Subcutaneous abdominal adipose tissue (tissue), 5 donors: ENCODE data around the gene NF2.

Source experiments
- H3K27ac ChIP-seq: one replicate; pipeline ENCODE4 v1.7.0; 2013; ENCODE audit warnings: low read depth, mild to moderate bottlenecking, inconsistent platforms, low read length, moderate library complexity
- H3K27me3 ChIP-seq, 5 donors: one replicate each; pipeline ENCODE4 v1.7.0; 2013; ENCODE audit warnings: low read length in 5 of 5, inconsistent platforms in 1 of 5; ENCODE audit not compliant: control insufficient read depth in 5 of 5, insufficient read depth in 4 of 5
- H3K36me3 ChIP-seq, 5 donors: one replicate each; pipeline ENCODE4 v1.7.0; 2013; ENCODE audit warnings: low read length in 5 of 5; ENCODE audit not compliant: control insufficient read depth in 5 of 5, insufficient read depth in 5 of 5
- H3K4me1 ChIP-seq, 5 donors: one replicate each; pipeline ENCODE4 v1.7.0; 2013; ENCODE audit warnings: low read length in 5 of 5, mild to moderate bottlenecking in 3 of 5, moderate library complexity in 1 of 5; ENCODE audit not compliant: control insufficient read depth in 5 of 5, insufficient read depth in 5 of 5
- H3K4me3 ChIP-seq, 5 donors: one replicate each; pipeline ENCODE4 v1.7.0; 2013; ENCODE audit warnings: low read length in 5 of 5, low read depth in 1 of 5
- H3K9ac ChIP-seq, 5 donors: one replicate each; pipeline ENCODE4 v1.7.0; 2013; ENCODE audit warnings: low read length in 5 of 5, mild to moderate bottlenecking in 4 of 5, moderate library complexity in 3 of 5
- H3K9me3 ChIP-seq, 5 donors: one replicate each; pipeline ENCODE4 v1.7.0; 2013; ENCODE audit warnings: low read length in 5 of 5; ENCODE audit not compliant: control insufficient read depth in 5 of 5
- donor health status: healthy.
- donor health status: healthy.
- donor health status: healthy.
- donor health status: healthy.
- donor health status: healthy.

The NF2 gene

DNA sequence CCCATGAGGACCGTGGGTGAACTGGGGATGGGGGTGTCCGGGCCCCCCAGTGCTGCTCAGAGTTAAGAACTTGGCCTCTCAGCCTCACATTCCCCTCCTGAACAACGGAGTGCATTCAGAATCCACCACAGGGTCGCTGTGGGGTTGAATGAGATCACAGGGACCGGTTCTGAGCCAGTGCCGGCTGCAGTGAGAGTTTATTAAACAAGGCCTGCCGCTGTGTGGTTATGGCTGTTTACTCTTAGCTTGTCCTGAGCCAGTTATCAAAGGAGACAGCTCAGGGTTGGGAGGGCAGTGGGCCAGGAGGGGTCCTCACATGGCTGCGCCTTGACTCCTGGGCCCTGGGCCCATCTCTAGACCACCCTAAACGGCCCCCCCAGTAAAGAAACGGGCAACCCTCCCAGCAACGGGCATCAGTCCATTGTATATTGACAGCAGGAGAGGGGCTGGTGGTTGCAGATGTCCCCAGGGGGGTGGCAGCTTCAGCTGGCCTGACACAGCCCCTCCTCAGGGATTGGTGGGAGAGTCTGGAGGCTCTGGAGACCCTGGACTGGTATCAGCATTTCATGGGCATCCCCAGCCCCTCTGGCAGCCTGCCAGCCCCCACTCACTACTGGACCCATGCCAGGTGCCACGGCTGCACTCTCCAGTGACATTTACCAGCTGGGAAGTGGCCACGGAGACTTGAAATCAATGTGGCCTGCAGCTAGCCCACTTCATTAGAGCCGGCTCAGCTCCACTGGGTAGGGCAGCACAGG, 101.3 kb downstream of the NF2 start:
- Histone ChIP-seq H3K9me3 (no peaks in the 10 kb centered on the region), H3K4me3 (no peak overlapping the region), H3K27ac (no peak overlapping the region), H3K27me3 (peaks cover 16 to 61% (median 36%) of the 10 kb centered on the region in 5 donors), H3K36me3 (no peaks in the 10 kb centered on the region), H3K4me1 (peaks cover 0 to 35% (median 24%) of the 10 kb centered on the region in 5 donors), H3K9ac (no peak overlapping the region)

DNA sequence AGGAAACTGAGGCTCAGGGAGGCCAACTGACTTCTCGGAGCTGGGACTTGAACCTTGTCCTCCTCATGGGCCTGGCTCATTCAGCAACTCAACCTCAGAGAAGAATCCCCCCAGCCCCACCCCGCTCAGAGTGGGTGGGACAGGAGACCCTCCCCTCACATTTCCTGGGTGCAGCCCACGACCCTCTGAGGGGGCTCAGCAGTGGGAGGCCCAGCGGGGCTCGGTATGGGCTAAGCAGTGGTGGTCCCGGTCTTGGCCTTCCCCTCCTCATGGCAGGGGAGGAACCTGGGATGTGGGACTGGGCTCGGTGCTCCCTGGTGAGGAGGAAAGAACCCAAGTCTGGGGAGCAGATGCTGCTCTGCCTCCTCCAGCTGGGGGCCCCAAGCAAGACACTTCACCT, 102.2 kb downstream of the NF2 start:
- Histone ChIP-seq H3K9ac (no peak overlapping the region), H3K27ac (no peak overlapping the region), H3K4me3 (no peak overlapping the region), H3K4me1 (peaks cover 0 to 33% (median 22%) of the 10 kb centered on the region in 5 donors), H3K9me3 (no peaks in the 10 kb centered on the region), H3K36me3 (no peaks in the 10 kb centered on the region), H3K27me3 (peaks cover 13 to 64% (median 44%) of the 10 kb centered on the region in 5 donors)

GRCh38 chr22:29706486-29706885, 103.1 kb downstream of the NF2 start:
- Histone ChIP-seq H3K36me3 (no peaks in the 10 kb centered on the region), H3K9ac (no peak overlapping the region), H3K27me3 (peaks cover 12 to 62% (median 35%) of the 10 kb centered on the region in 5 donors), H3K4me3 (no peak overlapping the region), H3K9me3 (no peaks in the 10 kb centered on the region), H3K27ac (no peak overlapping the region), H3K4me1 (peaks cover 0 to 29% (median 17%) of the 10 kb centered on the region in 5 donors)

GRCh38 chr22:29707010-29707409, 103.6 kb downstream of the NF2 start:
- Histone ChIP-seq H3K27me3 (peaks cover 12 to 57% (median 35%) of the 10 kb centered on the region in 5 donors), H3K27ac (no peak overlapping the region), H3K9ac (no peak overlapping the region), H3K9me3 (no peaks in the 10 kb centered on the region), H3K4me1 (peaks cover 0 to 25% (median 14%) of the 10 kb centered on the region in 5 donors), H3K36me3 (no peaks in the 10 kb centered on the region), H3K4me3 (no peak overlapping the region)

GRCh38 chr22:29707471-29707870, 104.0 kb downstream of the NF2 start:
- Histone ChIP-seq H3K27ac (no peak overlapping the region), H3K4me3 (no peak overlapping the region), H3K36me3 (no peaks in the 10 kb centered on the region), H3K27me3 (peaks cover 12 to 52% (median 33%) of the 10 kb centered on the region in 5 donors), H3K4me1 (peaks cover 0 to 20% (median 10%) of the 10 kb centered on the region in 5 donors), H3K9me3 (no peaks in the 10 kb centered on the region), H3K9ac (no peak overlapping the region)

DNA sequence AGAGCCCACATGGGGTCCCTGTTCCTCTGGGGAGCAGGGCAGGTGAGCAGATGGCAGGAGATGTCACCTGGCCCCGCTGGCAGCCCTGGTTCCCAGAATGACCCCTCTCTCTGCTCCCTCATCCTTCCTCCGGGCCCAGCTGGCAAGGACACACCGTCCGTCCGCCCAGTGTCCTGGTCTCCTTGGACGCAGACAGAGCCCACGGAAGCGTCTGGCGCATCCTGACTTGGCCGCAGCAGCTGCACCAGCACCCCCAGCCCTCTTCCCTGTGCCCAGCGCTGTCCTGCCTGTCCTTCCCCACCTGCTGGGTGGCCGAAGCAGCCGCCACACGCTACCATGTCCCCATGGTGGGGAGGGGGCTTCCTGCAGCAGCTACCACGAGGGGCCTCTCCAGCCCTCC, 106.8 kb downstream of the NF2 start:
- Histone ChIP-seq H3K4me1 (peaks cover 0 to 6% (median 0%) of the 10 kb centered on the region in 5 donors), H3K9ac (no peak overlapping the region), H3K4me3 (no peak overlapping the region), H3K27me3 (peaks cover 19 to 51% (median 44%) of the 10 kb centered on the region in 5 donors), H3K36me3 (no peaks in the 10 kb centered on the region), H3K27ac (no peak overlapping the region), H3K9me3 (no peaks in the 10 kb centered on the region)

DNA sequence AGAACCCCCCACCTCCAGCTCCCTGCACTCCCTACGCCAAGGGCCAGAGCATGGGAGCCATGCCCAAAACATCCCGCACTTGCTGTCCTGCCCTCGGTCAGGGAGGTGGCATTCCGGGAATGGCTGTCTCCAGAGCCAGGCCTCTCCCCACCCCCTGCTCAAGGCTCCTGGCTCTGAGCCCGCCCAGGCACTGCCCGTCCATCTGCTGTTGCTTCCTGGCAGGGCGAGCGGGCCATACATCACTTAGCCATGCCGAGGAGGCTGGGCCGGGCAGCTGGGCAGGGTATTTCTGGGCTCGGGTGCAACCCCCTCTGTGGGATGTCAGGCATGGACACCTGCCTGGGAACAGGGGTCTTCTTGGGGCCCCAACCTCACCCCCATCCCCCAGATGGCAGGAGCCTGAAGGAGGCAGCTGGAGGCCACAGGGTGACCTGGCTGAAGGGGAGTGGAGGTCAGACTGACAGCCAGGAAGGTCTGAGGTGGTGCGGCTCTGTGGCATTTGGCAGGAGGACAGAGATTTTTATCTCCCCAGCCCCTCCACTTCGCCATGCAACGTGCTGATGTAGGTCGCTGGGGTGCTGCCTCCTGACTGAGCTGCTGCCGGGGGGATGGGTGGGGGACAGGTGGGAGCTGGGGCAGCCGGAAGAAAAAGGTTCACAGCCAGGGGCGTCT, 107.6 kb downstream of the NF2 start:
- Histone ChIP-seq H3K9ac (no peak overlapping the region), H3K27ac (no peak overlapping the region), H3K4me3 (no peak overlapping the region), H3K27me3 (peaks cover 19 to 51% (median 43%) of the 10 kb centered on the region in 5 donors), H3K36me3 (no peaks in the 10 kb centered on the region), H3K9me3 (no peaks in the 10 kb centered on the region), H3K4me1 (peaks cover 0 to 6% (median 0%) of the 10 kb centered on the region in 5 donors)

- H3K27me3 ChIP-seq = peaks cover 13 to 41% (median 38%) of the 10 kb centered on the region in 5 donors
- H3K27ac ChIP-seq = no peak overlapping the region
- H3K4me3 ChIP-seq = no peak overlapping the region
- peaks cover 0 to 6% (median 0%) of the 10 kb centered on the region in 5 donors for H3K4me1 ChIP-seq
- H3K9ac ChIP-seq = no peak overlapping the region
- H3K9me3 ChIP-seq = no peaks in the 10 kb centered on the region
- H3K36me3 ChIP-seq = no peaks in the 10 kb centered on the region
These were observed 108.7 kb downstream of the NF2 start for GRCh38 chr22:29712119-29712518.

DNA sequence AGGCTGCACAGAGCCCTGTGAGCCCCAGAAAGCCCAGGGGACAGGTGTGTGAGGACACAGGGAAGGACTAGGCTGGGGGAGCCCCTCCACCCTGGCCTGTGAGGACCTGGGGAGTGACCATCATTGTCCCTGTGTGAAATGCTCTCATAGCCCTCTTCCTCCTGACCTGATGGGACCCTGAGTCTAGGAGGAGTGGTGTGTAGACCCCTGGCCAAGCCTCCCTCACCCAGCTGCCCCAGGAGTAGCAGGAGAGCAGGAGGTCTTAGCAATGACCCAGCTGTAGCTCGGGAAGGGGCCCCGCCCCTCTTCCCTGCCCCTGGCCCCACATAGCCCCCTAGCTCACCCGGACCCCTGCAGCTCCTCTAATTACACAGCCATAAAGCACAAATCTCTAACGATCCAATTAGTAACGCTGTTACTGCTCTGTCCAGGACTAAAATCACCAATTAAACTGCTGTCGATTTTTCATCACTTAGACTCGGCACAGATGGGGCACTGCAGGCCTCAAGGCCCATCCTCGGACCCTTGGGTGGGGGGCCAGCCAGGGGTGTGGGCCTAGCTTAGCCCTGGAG, 109.8 kb downstream of the NF2 start:
- Histone ChIP-seq H3K27ac (no peak overlapping the region), H3K27me3 (peaks cover 15 to 42% (median 39%) of the 10 kb centered on the region in 5 donors), H3K4me1 (peaks cover 0 to 6% (median 0%) of the 10 kb centered on the region in 5 donors), H3K36me3 (no peaks in the 10 kb centered on the region), H3K9ac (no peak overlapping the region), H3K4me3 (no peak overlapping the region), H3K9me3 (no peaks in the 10 kb centered on the region)

GRCh38 chr22:29715240-29715639, 111.8 kb downstream of the NF2 start:
- no peak overlapping the region for H3K4me3 ChIP-seq
- no peak overlapping the region for H3K9ac ChIP-seq
- H3K4me1 ChIP-seq = peaks cover 0 to 9% (median 3%) of the 10 kb centered on the region in 5 donors
- no peaks in the 10 kb centered on the region for H3K36me3 ChIP-seq
- H3K27ac ChIP-seq = no peak overlapping the region
- H3K27me3 ChIP-seq = peaks cover 29 to 54% (median 46%) of the 10 kb centered on the region in 5 donors
- H3K9me3 ChIP-seq = no peaks in the 10 kb centered on the region
